Astrocyte of the spinal cord (primary cell): ENCODE measurements around the gene TOR4A.
"Not testable (repeated sequence)": the region's sequence is repeated elsewhere in the genome, so short reads cannot be mapped to it uniquely, and the experiment has no call there.

ENCODE experiments used
- DNase-seq: peaks from one replicate; pipeline ENCODE4 v3.0.0; 2011; ENCODE audit warnings: low read depth, low spot score
- H3K4me3 ChIP-seq: 2 replicates; pipeline ENCODE4 v1.5.1; 2011; ENCODE audit warnings: low read depth, mild to moderate bottlenecking, low read length, moderate library complexity
- in situ Hi-C: cut with HindIII; loops from 2 replicates; pipeline ENCODE4 v1.10.0; 2017; ENCODE audit warnings: low sequenced_read_pairs
- TF ChIP-seq, protein P1 (sequence below): IDR thresholded peaks from 2 replicates; pipeline ENCODE4 v1.5.1; 2012; ENCODE audit warnings: low read depth, mild to moderate bottlenecking, low read length, inconsistent platforms

TOR4A gene

DNA sequence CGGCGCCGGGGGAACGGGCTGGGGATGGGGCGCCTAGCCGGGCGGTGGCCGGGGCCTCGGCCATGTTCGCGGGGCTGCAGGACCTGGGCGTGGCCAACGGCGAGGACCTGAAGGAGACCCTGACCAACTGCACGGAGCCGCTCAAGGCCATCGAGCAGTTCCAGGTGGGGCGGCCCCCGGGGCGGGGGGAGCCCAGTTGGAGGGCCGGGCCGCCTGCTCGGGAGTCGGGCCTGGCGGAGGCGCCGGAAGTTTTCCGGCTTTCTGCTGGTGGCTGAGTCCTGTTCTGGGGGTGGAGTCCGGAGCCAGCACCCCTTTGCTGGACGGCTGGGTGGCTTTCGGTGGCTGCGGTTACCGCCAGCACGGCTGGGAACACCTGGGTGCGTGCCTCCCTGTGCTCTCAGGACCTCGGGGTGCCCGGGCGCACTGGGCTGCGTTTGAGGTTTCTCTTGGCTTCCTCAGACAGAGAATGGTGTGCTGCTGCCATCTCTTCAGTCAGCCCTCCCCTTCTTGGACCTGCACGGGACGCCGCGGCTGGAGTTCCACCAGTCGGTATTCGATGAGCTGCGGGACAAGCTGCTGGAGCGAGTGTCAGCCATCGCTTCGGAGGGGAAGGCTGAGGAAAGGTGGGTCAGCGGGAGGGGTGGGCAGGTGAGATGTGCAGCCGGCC is 21.9 kb upstream of the TOR4A start:
- TF ChIP-seq, protein P1, sequence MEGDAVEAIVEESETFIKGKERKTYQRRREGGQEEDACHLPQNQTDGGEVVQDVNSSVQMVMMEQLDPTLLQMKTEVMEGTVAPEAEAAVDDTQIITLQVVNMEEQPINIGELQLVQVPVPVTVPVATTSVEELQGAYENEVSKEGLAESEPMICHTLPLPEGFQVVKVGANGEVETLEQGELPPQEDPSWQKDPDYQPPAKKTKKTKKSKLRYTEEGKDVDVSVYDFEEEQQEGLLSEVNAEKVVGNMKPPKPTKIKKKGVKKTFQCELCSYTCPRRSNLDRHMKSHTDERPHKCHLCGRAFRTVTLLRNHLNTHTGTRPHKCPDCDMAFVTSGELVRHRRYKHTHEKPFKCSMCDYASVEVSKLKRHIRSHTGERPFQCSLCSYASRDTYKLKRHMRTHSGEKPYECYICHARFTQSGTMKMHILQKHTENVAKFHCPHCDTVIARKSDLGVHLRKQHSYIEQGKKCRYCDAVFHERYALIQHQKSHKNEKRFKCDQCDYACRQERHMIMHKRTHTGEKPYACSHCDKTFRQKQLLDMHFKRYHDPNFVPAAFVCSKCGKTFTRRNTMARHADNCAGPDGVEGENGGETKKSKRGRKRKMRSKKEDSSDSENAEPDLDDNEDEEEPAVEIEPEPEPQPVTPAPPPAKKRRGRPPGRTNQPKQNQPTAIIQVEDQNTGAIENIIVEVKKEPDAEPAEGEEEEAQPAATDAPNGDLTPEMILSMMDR: no peak
- in situ Hi-C loops: no loop called here
- H3K4me3 ChIP-seq: peak overlapping the region; percentile 89
- DNase-seq: peak; percentile 45

- DNase-seq: no peak
- in situ Hi-C loops: no loop called here
- H3K4me3 ChIP-seq: peak overlapping the region; percentile 89
- TF ChIP-seq, protein P1: no peak
Observed at GRCh38 chr9:137256362-137256761, 21.2 kb upstream of the TOR4A start.

DNA sequence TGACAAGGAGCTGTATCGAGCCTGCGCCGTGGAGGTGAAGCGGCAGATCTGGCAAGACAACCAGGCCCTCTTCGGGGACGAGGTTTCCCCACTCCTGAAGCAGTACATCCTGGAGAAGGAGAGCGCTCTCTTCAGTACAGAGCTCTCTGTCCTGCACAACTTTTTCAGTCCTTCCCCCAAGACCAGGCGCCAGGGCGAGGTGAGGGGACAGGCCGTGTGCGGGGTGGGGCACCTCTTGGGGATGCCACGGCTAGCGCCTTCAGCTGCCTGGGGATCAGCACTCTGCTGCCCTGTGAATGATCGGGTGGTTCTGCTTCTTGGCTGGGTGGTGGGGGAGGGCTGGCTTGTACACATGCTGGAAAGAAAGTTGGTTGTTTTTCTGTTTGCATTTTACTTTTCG is 20.7 kb upstream of the TOR4A start:
- in situ Hi-C loops: no loop called here
- no peak for DNase-seq
- no peak overlapping the region for H3K4me3 ChIP-seq
- TF ChIP-seq, protein P1: no peak

GRCh38 chr9:137262173-137262908 is 15.2 kb upstream of the TOR4A start:
- TF ChIP-seq, protein P1: peak; percentile 40
- DNase-seq: peak; percentile 43
- H3K4me3 ChIP-seq: not testable (repeated sequence)

GRCh38 chr9:137262909-137263285 is 14.6 kb upstream of the TOR4A start:
- TF ChIP-seq, protein P1: no peak
- in situ Hi-C loops: no loop called here
- no peak overlapping the region for H3K4me3 ChIP-seq
- no peak for DNase-seq

More at GRCh38 chr9:137262173-137262908, 15.2 kb upstream of the TOR4A start:
- in situ Hi-C loops: not testable (repeated sequence)

DNA sequence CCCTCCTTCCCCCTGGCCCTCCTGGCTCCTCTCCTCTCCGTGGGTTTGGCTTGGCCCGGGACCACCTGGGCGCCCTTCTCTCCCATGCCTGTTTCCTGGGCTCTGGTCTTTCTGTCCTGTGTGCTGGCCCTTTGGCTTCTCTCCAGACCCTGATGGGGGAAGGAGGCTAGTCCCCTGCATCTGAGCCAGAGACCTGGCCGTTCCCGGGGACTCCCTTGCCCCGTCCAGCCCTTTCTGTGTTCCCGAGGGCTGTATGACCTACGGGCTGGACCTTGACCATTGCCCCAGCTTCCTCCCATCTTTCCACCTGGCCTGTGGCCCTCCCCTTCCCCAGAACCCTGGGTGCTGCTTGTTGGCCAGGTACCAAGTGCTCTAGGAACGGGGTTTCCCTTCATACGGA is 14.0 kb upstream of the TOR4A start:
- TF ChIP-seq, protein P1: no peak
- no peak for DNase-seq
- H3K4me3 ChIP-seq: no peak overlapping the region
- in situ Hi-C loops: no loop called here
